HCT116 (cell line): ENCODE measurements around the gene RC3H2. TPM values are rescaled to one million over a fixed set of nuclear protein-coding genes. Genes with fewer than 3 reads are reported as not detected.

Experiments
- ATAC-seq: fragments of 200-7000 bp; cut with Tn5 transposase; 2 replicates; pipeline ENCODE4 v1.9.1; 2020; ENCODE audit warnings: mild to moderate bottlenecking, moderate library complexity
- BruUV-seq: library from RNA; stranded (reverse); fragments of 400-500 nt; replicated peaks from 2 replicates; lab custom pipeline; 2021; lab: Mats Ljungman, UMichigan
- CTCF ChIA-PET: fragments of 300-600 bp; sonication (Branson Sonifier 250); formaldehyde crosslinking; loops from one replicate; lab custom pipeline; 2021; ENCODE audit warnings: antibody characterized with exemption; lab: Charles Lee
- POLR2A ChIA-PET: fragments of 300-600, 350-600 bp; sonication (Branson Sonifier 250); formaldehyde crosslinking; loops from one replicate; lab custom pipeline; 2021; ENCODE audit warnings: antibody characterized with exemption; lab: Charles Lee
- RAD21 ChIA-PET, 2 experiments: fragments of 300-600 bp; sonication (Branson Sonifier 250); formaldehyde crosslinking; loops; one replicate each; lab custom pipeline; 2023; ENCODE audit warnings: low total read pairs in 2 of 2; ENCODE audit not compliant: uncharacterized antibody in 2 of 2, unreplicated experiment in 2 of 2, low non-redundant PET in 1 of 2; lab: Charles Lee
- DNase-seq: peaks from one replicate; pipeline ENCODE4 v3.0.0-alpha.2; 2010; ENCODE audit warnings: low read depth, low spot score
- H2AFZ ChIP-seq: fragments of 200-600 bp; shearing (Covaris generic), sonication (generic); 2 replicates; pipeline ENCODE4 v1.6.1; 2017; ENCODE audit warnings: low read depth, mixed run types, mixed read lengths, antibody characterized with exemption, low read length; ENCODE audit not compliant: poor library complexity, severe bottlenecking
- H3K27ac ChIP-seq: 2 replicates; pipeline ENCODE4 v1.5.1; 2012; ENCODE audit warnings: low read depth, low read length
- H3K27me3 ChIP-seq: fragments of 200-600 bp; sonication (generic); 2 replicates; pipeline ENCODE4 v1.6.1; 2016; ENCODE audit warnings: mixed run types, low read length, mixed read lengths; ENCODE audit not compliant: insufficient read depth
- H3K36me3 ChIP-seq, 2 experiments: fragments of 200-500 bp in 1 of 2; fragments of 200-600 bp in 1 of 2; sonication (Bioruptor generic) in 1 of 2; sonication (generic) in 1 of 2; 2 replicates each; pipeline versions ENCODE4 v1.5.1 to v1.6.1; 2014 to 2016; ENCODE audit warnings: low read length in 2 of 2, inconsistent platforms in 1 of 2, mixed read lengths in 1 of 2, mixed run types in 1 of 2; ENCODE audit not compliant: insufficient read depth in 2 of 2, control insufficient read depth in 1 of 2
- H3K4me1 ChIP-seq, 2 experiments: fragments of 200-600 bp in 1 of 2; sonication (generic) in 1 of 2; 2 replicates each; pipeline versions ENCODE4 v1.5.1 to v1.6.1; 2012 to 2017; ENCODE audit warnings: low read length in 2 of 2, inconsistent platforms in 1 of 2, mild to moderate bottlenecking in 1 of 2, mixed read lengths in 1 of 2, mixed run types in 1 of 2, moderate library complexity in 1 of 2; ENCODE audit not compliant: insufficient read depth in 2 of 2, control insufficient read depth in 1 of 2
- H3K4me2 ChIP-seq: fragments of 200-600 bp; sonication (generic); 2 replicates; pipeline ENCODE4 v1.6.1; 2017; ENCODE audit warnings: mixed run types, low read length, mixed read lengths
- H3K4me3 ChIP-seq, 2 experiments: fragments of 200-600 bp in 1 of 2; sonication (generic) in 1 of 2; replicated peaks in 1 of 2; 2 replicates each; pipeline ENCODE4 v1.5.1; 2011 to 2016; ENCODE audit warnings: low read length in 2 of 2, control low read depth in 1 of 2, low read depth in 1 of 2, mild to moderate bottlenecking in 1 of 2, mixed read lengths in 1 of 2, mixed run types in 1 of 2
- H3K79me2 ChIP-seq: fragments of 200-600 bp; sonication (generic); 2 replicates; pipeline ENCODE4 v1.6.1; 2017; ENCODE audit warnings: mild to moderate bottlenecking, mixed run types, low read length, moderate library complexity, mixed read lengths; ENCODE audit not compliant: insufficient read depth
- H3K9ac ChIP-seq: fragments of 200-600 bp; sonication (generic); 2 replicates; pipeline ENCODE4 v1.6.1; 2016; ENCODE audit warnings: low read length, mixed read lengths
- H3K9me2 ChIP-seq: fragments of 200-600 bp; sonication (generic), shearing (Covaris generic); 2 replicates; pipeline ENCODE4 v1.6.1; 2017; ENCODE audit warnings: mixed run types, mild to moderate bottlenecking, moderate library complexity; ENCODE audit not compliant: insufficient read depth
- H3K9me3 ChIP-seq, 2 experiments: fragments of 200-500 bp in 1 of 2; fragments of 200-600 bp in 1 of 2; sonication (Bioruptor generic) in 1 of 2; sonication (generic) in 1 of 2; 2 replicates each; pipeline ENCODE4 v1.6.1; 2014 to 2017; ENCODE audit warnings: low read length in 2 of 2, mixed read lengths in 2 of 2, inconsistent platforms in 1 of 2, low read depth in 1 of 2, mild to moderate bottlenecking in 1 of 2, mixed run types in 1 of 2, moderate library complexity in 1 of 2; ENCODE audit not compliant: control insufficient read depth in 1 of 2, insufficient read depth in 1 of 2
- H4K20me1 ChIP-seq: fragments of 200-600 bp; sonication (generic), shearing (Covaris generic); 2 replicates; pipeline ENCODE4 v1.6.1; 2017; ENCODE audit warnings: mixed run types, mild to moderate bottlenecking, moderate library complexity; ENCODE audit not compliant: insufficient read depth
- EGR1 ChIP-seq: IDR thresholded peaks from 2 replicates; pipeline ENCODE4 v1.6.1; 2012; ENCODE audit warnings: low read depth
- ELF1 ChIP-seq: IDR thresholded peaks from 2 replicates; pipeline ENCODE4 v1.6.1; 2012; ENCODE audit warnings: low read depth, borderline replicate concordance
- EZH2 ChIP-seq: fragments of 200-600 bp; sonication (generic); IDR thresholded peaks from 2 replicates; pipeline ENCODE4 v1.6.1; 2017; ENCODE audit warnings: antibody characterized with exemption, mixed run types
- EZH2phosphoT487 ChIP-seq: fragments of 200-600 bp; IDR thresholded peaks from 2 replicates; pipeline ENCODE4 v1.6.1; 2018; ENCODE audit warnings: antibody characterized with exemption, borderline replicate concordance
- FOSL1 ChIP-seq: IDR thresholded peaks from 2 replicates; pipeline ENCODE4 v1.6.1; 2012; ENCODE audit warnings: low read depth
- POLR2A ChIP-seq: IDR thresholded peaks from 2 replicates; pipeline ENCODE4 v1.7.0; 2011; ENCODE audit warnings: borderline replicate concordance; ENCODE audit not compliant: insufficient read depth, insufficient read length; ENCODE audit errors: extremely low read depth
- POLR2AphosphoS5 ChIP-seq: IDR thresholded peaks from 2 replicates; pipeline ENCODE4 v1.6.1; 2011; ENCODE audit warnings: mild to moderate bottlenecking, low read depth, low read length, moderate library complexity
- RAD21 ChIP-seq: IDR thresholded peaks from 2 replicates; pipeline ENCODE4 v1.6.1; 2012; ENCODE audit warnings: low read depth, mild to moderate bottlenecking
- SRF ChIP-seq: IDR thresholded peaks from 2 replicates; pipeline ENCODE4 v1.6.1; 2012; ENCODE audit warnings: low read depth
- TCF7L2 ChIP-seq: IDR thresholded peaks from 2 replicates; pipeline ENCODE4 v1.7.0; 2011; ENCODE audit warnings: borderline replicate concordance, inconsistent platforms; ENCODE audit not compliant: insufficient read depth, insufficient read length; ENCODE audit errors: extremely low read depth
- YY1 ChIP-seq: IDR thresholded peaks from 2 replicates; pipeline ENCODE4 v1.6.1; 2011; ENCODE audit warnings: low read length, low read depth, moderate library complexity, mild to moderate bottlenecking; ENCODE audit not compliant: insufficient replicate concordance; ENCODE audit errors: extremely low read depth
- ZFX ChIP-seq: fragments of 450-650 bp; IDR thresholded peaks from 2 replicates; pipeline ENCODE4 v1.6.1; 2017
- intact Hi-C: fragments of 100-400 bp; cut with micrococcal nuclease; formaldehyde crosslinking; loops from 2 replicates; pipeline ENCODE4 v1.10.0; 2022
- total RNA-seq: library from RNA; stranded (reverse); gene quantifications from one replicate; pipeline ENCODE4 v1.2.1, GENCODE V29; 2021; ENCODE audit not compliant: unreplicated experiment
- TF ChIP-seq, protein P1 (sequence below): IDR thresholded peaks from 2 replicates; pipeline ENCODE4 v1.6.1; 2012
- TF ChIP-seq, protein P2 (sequence below), 3 experiments: fragments of 200-600 bp in 1 of 3; sonication (generic) in 1 of 3; IDR thresholded peaks in 2 of 3; conservative IDR thresholded peaks in 1 of 3; 2 replicates each; pipeline ENCODE4 v1.5.1; 2012 to 2017; ENCODE audit warnings: low read depth in 2 of 3, low read length in 2 of 3, antibody characterized with exemption in 1 of 3, borderline replicate concordance in 1 of 3, control low read depth in 1 of 3, mild to moderate bottlenecking in 1 of 3, mixed read lengths in 1 of 3, mixed run types in 1 of 3, moderate library complexity in 1 of 3; ENCODE audit not compliant: insufficient read depth in 1 of 3
- TF ChIP-seq, protein P3 (sequence below): IDR thresholded peaks from 2 replicates; pipeline ENCODE4 v1.6.1; 2011; ENCODE audit warnings: mild to moderate bottlenecking, low read length, moderate library complexity; ENCODE audit not compliant: insufficient replicate concordance; ENCODE audit errors: extremely low read depth
- TF ChIP-seq, protein P4 (sequence below): IDR thresholded peaks from 2 replicates; pipeline ENCODE4 v1.6.1; 2012; ENCODE audit warnings: low read depth

Gene RC3H2
- total RNA-seq, 1 experiment from 2014 or later = 53.8 TPM

DNA sequence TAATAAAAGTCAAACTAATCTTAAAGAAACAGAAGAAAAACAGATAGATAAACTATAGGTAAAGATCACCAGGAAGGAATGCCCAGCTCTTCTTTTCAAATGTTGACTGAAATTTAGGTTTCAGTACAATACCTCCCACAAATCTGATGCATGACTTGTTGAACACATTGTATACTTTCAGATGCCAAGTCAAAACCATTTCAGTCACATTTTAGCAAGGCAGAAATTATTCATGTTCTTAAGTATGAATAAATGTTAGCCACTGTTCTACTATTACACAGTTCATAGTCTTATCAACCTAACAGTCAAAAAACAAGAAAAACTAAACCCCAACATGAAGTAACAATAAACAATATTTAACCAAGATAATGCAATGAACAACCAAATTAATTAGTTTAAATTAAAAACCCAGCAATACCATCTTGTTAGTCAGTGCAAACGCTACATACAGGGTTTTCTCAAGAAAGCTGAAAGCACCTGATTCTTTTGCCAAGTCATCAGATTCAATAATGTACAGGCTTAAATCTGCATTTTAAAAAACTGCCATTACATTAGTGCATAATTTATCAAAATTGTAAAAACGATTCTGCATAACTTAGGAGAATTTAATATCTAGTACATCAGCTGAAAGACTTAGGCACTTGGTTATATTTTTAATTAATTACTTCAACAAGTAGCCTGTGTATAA, 56.8 kb downstream of the RC3H2 start:
- RAD21 ChIA-PET = no interaction called here
- BruUV-seq = TSS peak; percentile 24
- TF ChIP-seq RAD21 (no peak), FOSL1 (no peak), POLR2AphosphoS5 (no peak), EGR1 (no peak), POLR2A (no peak), ELF1 (no peak), TCF7L2 (no peak), SRF (no peak), ZFX (no peak), EZH2 (no peak), YY1 (no peak), EZH2phosphoT487 (no peak)
- TF ChIP-seq, protein P1, sequence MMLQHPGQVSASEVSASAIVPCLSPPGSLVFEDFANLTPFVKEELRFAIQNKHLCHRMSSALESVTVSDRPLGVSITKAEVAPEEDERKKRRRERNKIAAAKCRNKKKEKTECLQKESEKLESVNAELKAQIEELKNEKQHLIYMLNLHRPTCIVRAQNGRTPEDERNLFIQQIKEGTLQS = no peak
- TF ChIP-seq, protein P2, sequence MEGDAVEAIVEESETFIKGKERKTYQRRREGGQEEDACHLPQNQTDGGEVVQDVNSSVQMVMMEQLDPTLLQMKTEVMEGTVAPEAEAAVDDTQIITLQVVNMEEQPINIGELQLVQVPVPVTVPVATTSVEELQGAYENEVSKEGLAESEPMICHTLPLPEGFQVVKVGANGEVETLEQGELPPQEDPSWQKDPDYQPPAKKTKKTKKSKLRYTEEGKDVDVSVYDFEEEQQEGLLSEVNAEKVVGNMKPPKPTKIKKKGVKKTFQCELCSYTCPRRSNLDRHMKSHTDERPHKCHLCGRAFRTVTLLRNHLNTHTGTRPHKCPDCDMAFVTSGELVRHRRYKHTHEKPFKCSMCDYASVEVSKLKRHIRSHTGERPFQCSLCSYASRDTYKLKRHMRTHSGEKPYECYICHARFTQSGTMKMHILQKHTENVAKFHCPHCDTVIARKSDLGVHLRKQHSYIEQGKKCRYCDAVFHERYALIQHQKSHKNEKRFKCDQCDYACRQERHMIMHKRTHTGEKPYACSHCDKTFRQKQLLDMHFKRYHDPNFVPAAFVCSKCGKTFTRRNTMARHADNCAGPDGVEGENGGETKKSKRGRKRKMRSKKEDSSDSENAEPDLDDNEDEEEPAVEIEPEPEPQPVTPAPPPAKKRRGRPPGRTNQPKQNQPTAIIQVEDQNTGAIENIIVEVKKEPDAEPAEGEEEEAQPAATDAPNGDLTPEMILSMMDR (IDR thresholded peaks at IDR 0.05 in 2 of 3, conservative IDR thresholded peaks at IDR 0.05 in 1 of 3; ENCODE audit: borderline replicate concordance in 1 of 3, insufficient read depth in 1 of 3, low read depth in 2 of 3, low read length in 2 of 3) = no peak
- TF ChIP-seq, protein P3, sequence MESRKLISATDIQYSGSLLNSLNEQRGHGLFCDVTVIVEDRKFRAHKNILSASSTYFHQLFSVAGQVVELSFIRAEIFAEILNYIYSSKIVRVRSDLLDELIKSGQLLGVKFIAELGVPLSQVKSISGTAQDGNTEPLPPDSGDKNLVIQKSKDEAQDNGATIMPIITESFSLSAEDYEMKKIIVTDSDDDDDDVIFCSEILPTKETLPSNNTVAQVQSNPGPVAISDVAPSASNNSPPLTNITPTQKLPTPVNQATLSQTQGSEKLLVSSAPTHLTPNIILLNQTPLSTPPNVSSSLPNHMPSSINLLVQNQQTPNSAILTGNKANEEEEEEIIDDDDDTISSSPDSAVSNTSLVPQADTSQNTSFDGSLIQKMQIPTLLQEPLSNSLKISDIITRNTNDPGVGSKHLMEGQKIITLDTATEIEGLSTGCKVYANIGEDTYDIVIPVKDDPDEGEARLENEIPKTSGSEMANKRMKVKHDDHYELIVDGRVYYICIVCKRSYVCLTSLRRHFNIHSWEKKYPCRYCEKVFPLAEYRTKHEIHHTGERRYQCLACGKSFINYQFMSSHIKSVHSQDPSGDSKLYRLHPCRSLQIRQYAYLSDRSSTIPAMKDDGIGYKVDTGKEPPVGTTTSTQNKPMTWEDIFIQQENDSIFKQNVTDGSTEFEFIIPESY = no peak
- TF ChIP-seq, protein P4, sequence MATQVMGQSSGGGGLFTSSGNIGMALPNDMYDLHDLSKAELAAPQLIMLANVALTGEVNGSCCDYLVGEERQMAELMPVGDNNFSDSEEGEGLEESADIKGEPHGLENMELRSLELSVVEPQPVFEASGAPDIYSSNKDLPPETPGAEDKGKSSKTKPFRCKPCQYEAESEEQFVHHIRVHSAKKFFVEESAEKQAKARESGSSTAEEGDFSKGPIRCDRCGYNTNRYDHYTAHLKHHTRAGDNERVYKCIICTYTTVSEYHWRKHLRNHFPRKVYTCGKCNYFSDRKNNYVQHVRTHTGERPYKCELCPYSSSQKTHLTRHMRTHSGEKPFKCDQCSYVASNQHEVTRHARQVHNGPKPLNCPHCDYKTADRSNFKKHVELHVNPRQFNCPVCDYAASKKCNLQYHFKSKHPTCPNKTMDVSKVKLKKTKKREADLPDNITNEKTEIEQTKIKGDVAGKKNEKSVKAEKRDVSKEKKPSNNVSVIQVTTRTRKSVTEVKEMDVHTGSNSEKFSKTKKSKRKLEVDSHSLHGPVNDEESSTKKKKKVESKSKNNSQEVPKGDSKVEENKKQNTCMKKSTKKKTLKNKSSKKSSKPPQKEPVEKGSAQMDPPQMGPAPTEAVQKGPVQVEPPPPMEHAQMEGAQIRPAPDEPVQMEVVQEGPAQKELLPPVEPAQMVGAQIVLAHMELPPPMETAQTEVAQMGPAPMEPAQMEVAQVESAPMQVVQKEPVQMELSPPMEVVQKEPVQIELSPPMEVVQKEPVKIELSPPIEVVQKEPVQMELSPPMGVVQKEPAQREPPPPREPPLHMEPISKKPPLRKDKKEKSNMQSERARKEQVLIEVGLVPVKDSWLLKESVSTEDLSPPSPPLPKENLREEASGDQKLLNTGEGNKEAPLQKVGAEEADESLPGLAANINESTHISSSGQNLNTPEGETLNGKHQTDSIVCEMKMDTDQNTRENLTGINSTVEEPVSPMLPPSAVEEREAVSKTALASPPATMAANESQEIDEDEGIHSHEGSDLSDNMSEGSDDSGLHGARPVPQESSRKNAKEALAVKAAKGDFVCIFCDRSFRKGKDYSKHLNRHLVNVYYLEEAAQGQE = no peak
- H3K4me2 ChIP-seq = no peak overlapping the region
- no peak overlapping the region for H3K4me3 ChIP-seq
- intact Hi-C loops = no loop called here
- no peak overlapping the region for H3K27ac ChIP-seq
- CTCF ChIA-PET = no interaction called here
- H3K4me1 ChIP-seq = no peaks in the 10 kb centered on the region
- H2AFZ ChIP-seq = no peak overlapping the region
- H3K9me2 ChIP-seq = no peaks in the 10 kb centered on the region
- no peak overlapping the region for H3K9ac ChIP-seq
- POLR2A ChIA-PET = no interaction called here
- DNase-seq (no peak), ATAC-seq (no peak)
- H3K9me3 ChIP-seq = no peaks in the 10 kb centered on the region
- 0 out of 2 replicates have a peak, but pooled peaks cover 4% of the 10 kb centered on the region for H4K20me1 ChIP-seq
- peaks cover 19 to 20% of the 10 kb centered on the region in 2 experiments for H3K36me3 ChIP-seq
- no peaks in the 10 kb centered on the region for H3K79me2 ChIP-seq
- no peaks in the 10 kb centered on the region for H3K27me3 ChIP-seq
